Endothelial cell (in vitro differentiated cells): Measurements from ENCODE around the gene OSBPL6. TPM values are rescaled to one million over a fixed set of nuclear protein-coding genes. Genes with fewer than 3 reads are reported as not detected.
"Not testable (repeated sequence)": the region's sequence is repeated elsewhere in the genome, so short reads cannot be mapped to it uniquely, and the experiment has no call there.

Experiments used
- DNase-seq: peaks from one replicate; pipeline ENCODE4 v3.0.0; 2021; ENCODE audit warnings: low spot score
- H3K27ac Mint-ChIP-seq: one replicate; pipeline ENCODE4 v1.8.0; 2021; ENCODE audit warnings: mixed read lengths, inconsistent platforms; ENCODE audit not compliant: unreplicated experiment
- H3K27me3 Mint-ChIP-seq: one replicate; pipeline ENCODE4 v1.8.0; 2021; ENCODE audit warnings: mild to moderate bottlenecking, moderate library complexity, mixed read lengths, inconsistent platforms; ENCODE audit not compliant: unreplicated experiment
- H3K36me3 Mint-ChIP-seq: one replicate; pipeline ENCODE4 v1.8.0; 2021; ENCODE audit warnings: mild to moderate bottlenecking, low read depth, mixed read lengths, inconsistent platforms; ENCODE audit not compliant: unreplicated experiment
- H3K4me1 Mint-ChIP-seq: one replicate; pipeline ENCODE4 v1.8.0; 2021; ENCODE audit warnings: mild to moderate bottlenecking, mixed read lengths, inconsistent platforms; ENCODE audit not compliant: unreplicated experiment
- H3K4me3 Mint-ChIP-seq: one replicate; pipeline ENCODE4 v1.8.0; 2021; ENCODE audit warnings: mild to moderate bottlenecking, mixed read lengths, inconsistent platforms; ENCODE audit not compliant: unreplicated experiment
- H3K9me3 Mint-ChIP-seq: one replicate; pipeline ENCODE4 v1.8.0; 2021; ENCODE audit warnings: mixed read lengths, inconsistent platforms; ENCODE audit not compliant: unreplicated experiment
- total RNA-seq: library from RNA; stranded (reverse); fragmentation: NEBNext Ultra II Directional; extraction: Animal tissue kit (Norgen Biotek cat#: 25700); gene quantifications from one replicate; pipeline ENCODE4 v1.2.1, GENCODE V29; 2021; ENCODE audit not compliant: unreplicated experiment
- TF ChIP-seq, protein P1 (sequence below): fragments of 200-600 bp; sonication (generic); IDR thresholded peaks from one replicate; pipeline ENCODE4 v1.5.0; 2021; ENCODE audit warnings: antibody characterized with exemption; ENCODE audit not compliant: unreplicated experiment

Gene OSBPL6
- total RNA-seq, 1 donor from 2014 or later, result 3.0 TPM

DNA sequence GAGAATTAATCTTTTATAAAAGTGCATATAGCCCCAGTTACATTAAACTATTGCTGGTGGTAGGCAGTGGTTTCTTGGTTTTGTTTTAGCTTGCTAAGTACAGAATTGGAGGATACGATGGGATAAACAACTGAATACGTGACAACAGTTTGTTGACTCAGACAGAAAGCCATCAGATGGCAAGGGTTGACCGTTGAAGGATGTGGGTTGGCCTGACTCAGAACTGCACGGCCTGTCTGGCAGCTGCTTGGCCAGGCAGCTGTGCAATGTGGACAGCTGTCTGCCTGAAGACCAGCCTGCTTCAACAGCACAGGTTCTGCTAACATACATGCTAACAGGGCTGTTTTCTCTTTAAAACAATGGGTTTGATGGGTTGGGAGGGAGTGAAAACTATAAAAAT, 210.1 kb downstream of the OSBPL6 start:
- Mint-ChIP-seq H3K27me3 (no peaks in the 10 kb centered on the region), H3K4me1 (no peaks in the 10 kb centered on the region), H3K36me3 (no peaks in the 10 kb centered on the region), H3K9me3 (no peaks in the 10 kb centered on the region), H3K27ac (no peak overlapping the region), H3K4me3 (no peak overlapping the region)
- TF ChIP-seq, protein P1, sequence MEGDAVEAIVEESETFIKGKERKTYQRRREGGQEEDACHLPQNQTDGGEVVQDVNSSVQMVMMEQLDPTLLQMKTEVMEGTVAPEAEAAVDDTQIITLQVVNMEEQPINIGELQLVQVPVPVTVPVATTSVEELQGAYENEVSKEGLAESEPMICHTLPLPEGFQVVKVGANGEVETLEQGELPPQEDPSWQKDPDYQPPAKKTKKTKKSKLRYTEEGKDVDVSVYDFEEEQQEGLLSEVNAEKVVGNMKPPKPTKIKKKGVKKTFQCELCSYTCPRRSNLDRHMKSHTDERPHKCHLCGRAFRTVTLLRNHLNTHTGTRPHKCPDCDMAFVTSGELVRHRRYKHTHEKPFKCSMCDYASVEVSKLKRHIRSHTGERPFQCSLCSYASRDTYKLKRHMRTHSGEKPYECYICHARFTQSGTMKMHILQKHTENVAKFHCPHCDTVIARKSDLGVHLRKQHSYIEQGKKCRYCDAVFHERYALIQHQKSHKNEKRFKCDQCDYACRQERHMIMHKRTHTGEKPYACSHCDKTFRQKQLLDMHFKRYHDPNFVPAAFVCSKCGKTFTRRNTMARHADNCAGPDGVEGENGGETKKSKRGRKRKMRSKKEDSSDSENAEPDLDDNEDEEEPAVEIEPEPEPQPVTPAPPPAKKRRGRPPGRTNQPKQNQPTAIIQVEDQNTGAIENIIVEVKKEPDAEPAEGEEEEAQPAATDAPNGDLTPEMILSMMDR, result no peak
- no peak for DNase-seq

DNA sequence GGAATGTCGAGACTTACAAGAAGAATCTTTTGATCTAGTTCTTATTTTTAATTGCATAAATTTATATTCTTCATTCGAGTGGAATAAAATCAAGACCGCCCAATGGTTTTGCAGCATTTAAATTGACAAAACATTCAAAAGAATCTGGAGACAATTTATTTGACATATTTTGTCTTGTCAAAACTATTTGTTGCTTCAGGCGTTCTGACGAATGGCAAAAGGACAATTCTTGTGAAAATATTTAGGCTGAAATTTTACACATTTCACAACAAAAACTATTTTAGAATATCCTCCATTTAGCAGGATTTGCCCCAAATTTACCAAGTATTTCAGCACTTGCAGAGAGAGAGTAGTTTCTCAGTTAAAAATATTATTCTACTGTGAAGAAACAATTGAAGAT, 214.9 kb downstream of the OSBPL6 start:
- no peak overlapping the region for H3K4me3 Mint-ChIP-seq
- no peaks in the 10 kb centered on the region for H3K36me3 Mint-ChIP-seq
- H3K4me1 Mint-ChIP-seq, result peaks cover 7% of the 10 kb centered on the region
- H3K27ac Mint-ChIP-seq, result no peak overlapping the region
- H3K9me3 Mint-ChIP-seq, result no peaks in the 10 kb centered on the region
- TF ChIP-seq, protein P1, result no peak
- DNase-seq, result no peak
- H3K27me3 Mint-ChIP-seq, result peaks cover 6% of the 10 kb centered on the region

DNA sequence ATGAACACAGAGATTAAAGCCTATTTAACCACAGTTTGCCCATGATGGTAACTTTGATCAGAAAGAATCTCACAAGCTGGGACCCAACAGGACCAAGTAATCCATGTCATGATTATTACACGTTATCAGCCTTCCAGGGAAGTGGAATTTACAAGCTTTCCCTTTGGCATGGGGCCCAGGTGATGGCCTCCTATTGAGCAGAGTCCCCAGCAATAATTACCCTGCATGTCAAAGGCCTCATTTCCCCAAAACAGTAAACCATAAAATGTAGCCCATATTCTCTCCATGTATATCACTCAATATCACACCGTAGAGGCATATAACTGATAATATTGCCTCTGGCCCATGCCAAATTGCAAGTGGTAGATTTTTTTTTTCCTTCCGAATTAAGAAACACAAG, 217.7 kb downstream of the OSBPL6 start:
- Mint-ChIP-seq H3K27me3 (peaks cover 6% of the 10 kb centered on the region), H3K4me1 (peaks cover 25% of the 10 kb centered on the region), H3K36me3 (no peaks in the 10 kb centered on the region), H3K27ac (no peak overlapping the region), H3K4me3 (no peak overlapping the region), H3K9me3 (no peaks in the 10 kb centered on the region)
- TF ChIP-seq, protein P1, result no peak
- no peak for DNase-seq

DNA sequence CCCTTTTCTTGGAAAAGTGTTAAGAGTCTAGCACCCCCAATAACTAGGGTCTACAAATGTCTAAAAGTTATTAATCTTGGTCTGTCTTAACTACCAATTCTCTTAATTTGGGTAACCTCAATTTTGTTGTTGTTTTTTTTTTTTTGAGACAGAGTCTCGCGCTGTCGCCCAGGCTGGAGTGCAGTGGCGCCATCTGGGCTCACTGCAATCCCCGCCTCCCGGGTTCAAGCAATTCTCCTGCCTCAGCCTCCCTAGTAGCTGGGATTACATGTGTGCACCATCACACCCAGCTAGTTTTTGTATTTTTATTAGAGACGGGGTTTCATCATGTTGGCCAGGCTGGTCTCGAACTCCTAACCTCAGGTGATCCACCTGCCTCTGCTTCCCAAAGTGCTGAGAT, 218.1 kb downstream of the OSBPL6 start:
- H3K4me1 Mint-ChIP-seq, result peaks cover 25% of the 10 kb centered on the region
- H3K36me3 Mint-ChIP-seq, DNase-seq, H3K4me3 Mint-ChIP-seq, H3K27ac Mint-ChIP-seq, H3K27me3 Mint-ChIP-seq, H3K9me3 Mint-ChIP-seq: not testable (repeated sequence)

DNA sequence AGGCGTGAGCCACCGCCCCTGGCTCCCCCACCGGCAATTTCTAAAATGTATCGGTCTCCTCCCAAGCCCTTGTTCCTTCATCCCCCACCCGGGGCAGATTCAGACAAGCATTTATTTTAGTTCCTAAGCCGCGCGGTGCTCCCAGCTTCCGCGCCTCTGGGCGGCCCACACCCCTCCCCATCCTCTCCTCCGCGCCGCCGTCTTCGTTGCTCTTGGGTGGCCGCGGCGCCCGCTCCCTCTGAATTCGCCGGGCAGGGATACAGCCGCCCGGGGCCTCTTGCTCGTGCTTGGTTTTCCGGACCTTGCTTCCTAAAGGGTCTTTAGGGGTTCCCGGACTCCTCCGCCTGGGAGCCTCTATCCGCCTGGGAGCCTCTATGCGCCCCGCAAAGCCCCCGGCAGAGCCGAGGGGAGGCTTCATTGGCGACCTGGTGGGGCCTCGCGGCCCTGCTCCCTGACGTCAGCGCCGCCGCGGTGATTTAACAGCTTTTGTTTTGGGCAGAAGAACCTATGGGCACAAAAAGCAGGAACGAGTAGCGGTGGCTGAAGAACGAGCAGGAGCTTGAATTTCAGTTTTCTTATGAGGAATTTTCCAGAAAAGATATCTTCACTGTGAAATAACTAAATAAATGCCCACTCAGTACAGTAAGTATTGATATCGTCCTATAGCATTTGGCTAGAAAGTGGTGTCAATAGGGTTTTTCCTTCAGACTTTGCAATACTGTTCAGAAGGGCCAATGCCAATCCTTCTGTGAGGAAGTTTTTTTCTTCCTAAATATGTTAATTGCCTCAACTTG, 219.4 kb downstream of the OSBPL6 start:
- Mint-ChIP-seq H3K36me3 (no peaks in the 10 kb centered on the region), H3K27me3 (peaks cover 6% of the 10 kb centered on the region), H3K9me3 (no peaks in the 10 kb centered on the region), H3K4me3 (peak overlapping the region; percentile 95), H3K4me1 (peaks cover 25% of the 10 kb centered on the region), H3K27ac (peak overlapping the region; percentile 93)
- TF ChIP-seq, protein P1, result no peak
- DNase-seq, result peak; percentile 76
